Heart left ventricle (tissue), 16 donors: Measurements from ENCODE around the gene MEG3. TPM values are rescaled to one million over a fixed set of nuclear protein-coding genes. Genes with fewer than 3 reads are reported as not detected.

Source experiments
- ATAC-seq, 4 donors: fragments of 200-7000 bp; cut with Tn5 transposase; one replicate each; pipeline ENCODE4 v1.9.1; 2020 to 2022; ENCODE audit warnings: moderate library complexity in 4 of 4, mild to moderate bottlenecking in 3 of 4, moderate number of reproducible peaks in 1 of 4
- DNase-seq, 5 donors: peaks; one replicate each; pipeline ENCODE4 v3.0.0-alpha.2; 2020
- H3K27ac ChIP-seq, 12 donors: fragments of 200-600 bp; sonication (generic) in 4 of 12; one replicate each; pipeline versions ENCODE4 v1.5.0 to v1.8.0; 2016 to 2022; ENCODE audit warnings: mild to moderate bottlenecking in 2 of 12
- H3K27me3 ChIP-seq, 9 donors: fragments of 200-600 bp; sonication (generic) in 2 of 9; one replicate each; pipeline versions ENCODE4 v1.5.1 to v1.8.0; 2016 to 2022; ENCODE audit warnings: mild to moderate bottlenecking in 3 of 9
- H3K36me3 ChIP-seq, 9 donors: fragments of 200-600 bp; sonication (generic) in 2 of 9; one replicate each; pipeline versions ENCODE4 v1.5.0 to v1.8.0; 2018 to 2022; ENCODE audit warnings: mild to moderate bottlenecking in 2 of 9
- H3K4me1 ChIP-seq, 12 donors: fragments of 200-600 bp; sonication (generic) in 4 of 12; one replicate each; pipeline versions ENCODE4 v1.5.0 to v1.8.0; 2016 to 2022; ENCODE audit warnings: mild to moderate bottlenecking in 3 of 12
- H3K4me3 ChIP-seq, 12 donors: fragments of 200-600 bp; sonication (generic) in 4 of 12; one replicate each; pipeline versions ENCODE4 v1.5.0 to v1.8.0; 2017 to 2022; ENCODE audit warnings: mild to moderate bottlenecking in 9 of 12, moderate library complexity in 4 of 12
- H3K9me3 ChIP-seq, 12 donors: fragments of 200-600 bp; sonication (generic) in 4 of 12; one replicate each; pipeline versions ENCODE4 v1.5.0 to v1.8.0; 2016 to 2022; ENCODE audit warnings: mild to moderate bottlenecking in 1 of 12
- CTCF ChIP-seq, 12 donors: fragments of 200-600 bp; sonication (generic) in 4 of 12; IDR thresholded peaks; one replicate each; pipeline versions ENCODE4 v1.5.0 to v1.8.0; 2018 to 2022; ENCODE audit warnings: antibody characterized with exemption in 12 of 12, mild to moderate bottlenecking in 5 of 12
- POLR2A ChIP-seq, 2 donors: fragments of 450-650 bp; IDR thresholded peaks; one replicate each; pipeline ENCODE4 v1.6.1; 2017; ENCODE audit warnings: antibody characterized with exemption in 2 of 2, mild to moderate bottlenecking in 2 of 2, moderate library complexity in 2 of 2
- WGBS, 4 donors: extraction: QIAGEN DNeasy Blood & Tissue Kit in 2 of 4; methylation state at CpG; one replicate each; pipeline versions ENCODE4 v1.1.5 to v1.1.7; 2013 to 2018; 5-methylcytosine and 5-hydroxymethylcytosine counted together
- intact Hi-C, 10 donors: fragments of 100-400 bp; cut with DNase I; formaldehyde crosslinking; loops; one replicate each; pipeline versions ENCODE4 v1.11.1 to v1.14.2; 2022
- polyA plus RNA-seq, 2 donors: library from polyadenylated mRNA; stranded (reverse); fragments of 200-250 nt; gene quantifications; one replicate each; pipeline ENCODE4 v1.2.3, GENCODE V29; 2013
- total RNA-seq, 9 donors: library from RNA; depleted of rRNA in 2 of 9; stranded (reverse); fragments of >200 nt in 2 of 9; fragmentation: NEBNext Ultra II Directional in 3 of 9; extraction: Animal tissue kit (Norgen Biotek cat#: 25700) in 3 of 9; gene quantifications; one replicate each; pipeline versions ENCODE4 v1.1.0 to v1.2.4, GENCODE V29; 2016 to 2023
- donor health status: ischemic (EF 13 %, LVEDD 7.1; RV severe dilation, severe dysfunction).
- donor health status: healthy with polysubstance abuse.
- donor health status: DM: no; HTN: yes; CAD: no.
- donor health status: DM: no; HTN: no; CAD: no.
- donor health status: ischemic (EF 25% LVEDD 6.9; RV normal size, moderate dysfunction).
- donor health status: ischemic (EF 25% LVEDD 5.7; RV mildly dilated, moderate dysfunction).
- donor health status: healthy.
- donor health status: DM: yes; HTN: yes; CAD: no.
- donor health status: ischemic (EF 35%, LVEDD 5.7; RV mildly dilated, moderate dysfunction).
- donor health status: nonischemic (EF 11% LVEDD 7.7; RV severe dilation, severe dysfunction).
- donor health status: DM: yes; HTN: yes; CAD: no.
- donor health status: PGD.
- donor health status: ischemic (EF 29% LVEDD 5.4; RV normal size, mild dysfunction).
- donor health status: nonischemic (EF 23%, LVEDD 6.1; RV moderate dilation, normal function).

MEG3 gene
- total and polyA plus RNA-seq, 11 donors, result 3.6 to 37.7 (median 9.9) TPM

DNA sequence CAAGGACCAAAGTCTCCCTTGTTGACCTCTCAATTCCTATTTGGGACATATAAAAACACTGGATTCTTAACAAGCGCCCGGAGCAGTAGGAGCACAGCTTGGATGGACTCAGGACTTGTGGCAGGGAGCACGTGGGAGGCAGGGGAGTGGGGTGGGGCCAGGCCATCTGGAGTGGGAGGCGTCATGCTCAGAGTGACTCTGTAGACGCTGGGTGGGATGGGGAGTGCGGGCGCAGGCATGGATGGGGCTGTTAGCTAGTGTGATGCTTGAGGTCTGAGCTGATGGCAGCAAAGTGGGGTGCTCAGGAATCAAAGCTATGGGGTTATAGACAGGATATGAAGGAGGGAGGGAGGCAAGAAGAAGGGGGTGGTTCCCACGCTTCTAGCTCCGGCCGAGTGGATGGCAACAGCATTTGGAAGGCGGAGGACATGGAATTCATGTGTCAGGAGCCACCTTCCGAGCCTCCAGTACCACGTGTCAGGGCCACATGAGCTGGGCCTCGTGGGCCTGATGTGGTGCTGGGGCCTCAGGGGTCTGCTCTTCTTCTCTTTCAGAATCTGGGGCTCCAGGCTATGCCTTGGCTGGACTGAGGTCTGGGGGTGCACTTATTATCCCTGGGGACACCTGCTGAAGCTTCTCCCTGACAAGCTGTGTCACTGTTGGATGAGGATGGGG is 26.2 kb downstream of the MEG3 start:
- 69 to 84% (median 79%) methylated on average over 14 of the region's 14 CpGs for WGBS, 4 donors
- Histone ChIP-seq H3K27ac (no peak overlapping the region), H3K27me3 (no peaks in the 10 kb centered on the region), H3K4me1 (peaks cover 0 to 3% (median 0%) of the 10 kb centered on the region in 12 donors), H3K4me3 (no peak overlapping the region), H3K9me3 (no peaks in the 10 kb centered on the region), H3K36me3 (no peaks in the 10 kb centered on the region)
- TF ChIP-seq CTCF (IDR thresholded peaks at IDR 0.05) (no peak), POLR2A (IDR thresholded peaks at IDR 0.05) (no peak)
- ATAC-seq, result peak in 2 of 4 donors; percentile 71 to 79
- DNase-seq, result peak in 2 of 5 donors; percentile 26 to 58
- intact Hi-C loops, result loop anchor here in 3 of 10 donors (2.0 to 10.0 kb wide), 4 partner anchors 383 to 777 kb away; no protein-coding TSS in a partner anchor

DNA sequence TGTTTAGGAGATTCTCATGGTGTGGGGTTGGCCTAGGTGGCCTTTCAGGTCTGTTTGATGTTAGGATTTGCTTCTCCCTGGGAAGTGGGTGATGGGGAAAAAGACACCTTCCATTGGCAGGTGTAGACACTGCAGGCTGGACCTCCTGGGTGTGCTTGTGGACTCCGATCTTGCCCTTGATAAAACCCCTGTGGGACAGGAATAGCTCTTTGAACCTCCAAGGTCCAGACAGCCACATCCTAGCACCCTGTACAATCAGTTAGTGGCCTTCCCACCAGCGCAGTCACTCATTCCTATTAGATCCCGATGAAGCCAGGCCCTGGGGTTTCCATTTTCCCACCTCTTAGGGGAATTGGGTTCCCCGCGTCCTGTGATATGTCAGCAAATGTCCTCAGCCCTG is 28.5 kb downstream of the MEG3 start:
- H3K27ac ChIP-seq, result no peak overlapping the region
- no peaks in the 10 kb centered on the region for H3K9me3 ChIP-seq
- H3K27me3 ChIP-seq, result peaks cover 0 to 6% (median 0%) of the 10 kb centered on the region in 9 donors
- ATAC-seq (no peak), DNase-seq (peak in 1 of 5 donors; percentile 7)
- no peak for TF ChIP-seq POLR2A (IDR thresholded peaks at IDR 0.05)
- TF ChIP-seq CTCF (IDR thresholded peaks at IDR 0.05), result no peak
- H3K4me1 ChIP-seq, result peaks cover 0 to 3% (median 0%) of the 10 kb centered on the region in 12 donors
- no peaks in the 10 kb centered on the region for H3K36me3 ChIP-seq
- intact Hi-C loops, result loop anchor here in 2 of 10 donors (5.0 to 10.0 kb wide), 3 partner anchors 380 to 773 kb away; no protein-coding TSS in a partner anchor
- H3K4me3 ChIP-seq, result no peak overlapping the region
- WGBS, 4 donors, result 86 to 95% (median 91%) methylated on average over 4 to 5 of the region's 5 CpGs

GRCh38 chr14:100855256-100855930 is 29.5 kb downstream of the MEG3 start:
- intact Hi-C loops, result loop anchor here in 1 of 10 donors (10.0 kb wide), 1 partner anchor 379 kb away; no protein-coding TSS in a partner anchor

More at GRCh38 chr14:100855256-100855930, 29.5 kb downstream of the MEG3 start:
- no peaks in the 10 kb centered on the region for H3K36me3 ChIP-seq
- ATAC-seq (no peak), DNase-seq (peak in 2 of 5 donors; percentile 13 to 26)
- peaks cover 0 to 13% (median 0%) of the 10 kb centered on the region in 9 donors for H3K27me3 ChIP-seq
- no peaks in the 10 kb centered on the region for H3K9me3 ChIP-seq
- H3K4me3 ChIP-seq, result no peak overlapping the region
- no peak overlapping the region for H3K27ac ChIP-seq
- TF ChIP-seq CTCF (IDR thresholded peaks at IDR 0.05), result no peak
- TF ChIP-seq POLR2A (IDR thresholded peaks at IDR 0.05), result no peak
- peaks cover 0 to 3% (median 0%) of the 10 kb centered on the region in 12 donors for H3K4me1 ChIP-seq
- 72 to 85% (median 80%) methylated on average over 18 of the region's 18 CpGs for WGBS, 4 donors
